Activated naive CD4-positive, alpha-beta T cell treated with anti-CD3 and anti-CD28 coated beads for 36 hours (primary cell): ENCODE results near the gene TMEM132D. TPM values are rescaled to one million over a fixed set of nuclear protein-coding genes. Genes with fewer than 3 reads are reported as not detected.

Experiments
- CTCF ChIA-PET: fragments of 350-600 bp; sonication (Branson Sonifier 250); formaldehyde crosslinking; loops from one replicate; lab custom pipeline; 2021; ENCODE audit warnings: antibody characterized with exemption; lab: Charles Lee
- DNase-seq: peaks from one replicate; pipeline ENCODE4 v3.0.0-alpha.2; 2020
- H3K27ac Mint-ChIP-seq: one replicate; pipeline ENCODE4 v1.8.0; 2021; ENCODE audit warnings: mild to moderate bottlenecking, mixed read lengths
- H3K27me3 Mint-ChIP-seq: one replicate; pipeline ENCODE4 v1.8.0; 2021; ENCODE audit warnings: low read depth, mixed read lengths
- H3K36me3 Mint-ChIP-seq: one replicate; pipeline ENCODE4 v1.8.0; 2021; ENCODE audit warnings: low read depth, mixed read lengths
- H3K4me1 Mint-ChIP-seq: one replicate; pipeline ENCODE4 v1.8.0; 2021; ENCODE audit warnings: low read depth, mixed read lengths
- H3K4me3 Mint-ChIP-seq: one replicate; pipeline ENCODE4 v1.8.0; 2021; ENCODE audit warnings: mild to moderate bottlenecking, moderate library complexity, mixed read lengths
- H3K9me3 Mint-ChIP-seq: one replicate; pipeline ENCODE4 v1.8.0; 2021; ENCODE audit warnings: mixed read lengths
- intact Hi-C: fragments of 100-400 bp; cut with micrococcal nuclease; formaldehyde crosslinking; loops from one replicate; pipeline ENCODE4 v1.15.1; 2023
- total RNA-seq, 2 experiments: library from RNA; stranded (reverse); gene quantifications; one replicate each; pipeline ENCODE4 v1.2.3, GENCODE V29; 2021

Gene TMEM132D
- total RNA-seq, 2 experiments from 2014 or later: not detected

GRCh38 chr12:129351481-129351880 is 552.3 kb downstream of the TMEM132D start:
- intact Hi-C loops: no loop called here
- H3K9me3 Mint-ChIP-seq: no peaks in the 10 kb centered on the region
- CTCF ChIA-PET: no interaction called here
- no peak overlapping the region for H3K4me3 Mint-ChIP-seq
- DNase-seq: no peak
- H3K36me3 Mint-ChIP-seq: no peaks in the 10 kb centered on the region
- no peak overlapping the region for H3K27ac Mint-ChIP-seq
- no peaks in the 10 kb centered on the region for H3K4me1 Mint-ChIP-seq
- no peaks in the 10 kb centered on the region for H3K27me3 Mint-ChIP-seq

GRCh38 chr12:129339336-129339735 is 564.5 kb downstream of the TMEM132D start:
- no peak for DNase-seq
- Mint-ChIP-seq H3K36me3 (no peaks in the 10 kb centered on the region), H3K27me3 (no peaks in the 10 kb centered on the region), H3K9me3 (peaks cover 15% of the 10 kb centered on the region), H3K4me3 (no peak overlapping the region), H3K4me1 (no peaks in the 10 kb centered on the region), H3K27ac (no peak overlapping the region)
- CTCF ChIA-PET: interaction anchor here (0.8 kb wide), 1 partner anchor 561 kb away, joined by 3 read pairs; no protein-coding TSS in a partner anchor
- intact Hi-C loops: no loop called here

- H3K4me1 Mint-ChIP-seq: no peaks in the 10 kb centered on the region
- peaks cover 13% of the 10 kb centered on the region for H3K9me3 Mint-ChIP-seq
Measured at GRCh38 chr12:129337413-129337812, 566.4 kb downstream of the TMEM132D start.

DNA sequence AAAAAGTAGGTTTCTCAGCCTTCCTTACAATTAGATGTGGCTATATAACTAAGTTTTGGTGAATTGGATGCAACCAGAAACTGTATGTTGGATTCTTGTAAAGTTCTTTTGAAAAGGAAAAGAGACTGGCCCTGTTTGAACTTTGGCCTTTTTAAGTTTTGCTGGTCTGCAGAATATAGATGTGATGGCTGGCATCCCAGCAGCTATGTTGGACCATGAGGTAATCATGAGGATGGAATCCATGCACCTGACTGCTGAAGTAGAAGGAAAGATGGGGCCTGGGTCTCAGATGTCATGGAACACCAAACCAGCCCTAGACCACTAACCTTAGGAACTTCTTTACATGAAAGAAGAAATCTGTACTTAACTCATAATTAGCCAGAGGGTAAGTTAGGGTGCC is 568.1 kb downstream of the TMEM132D start:
- intact Hi-C loops: no loop called here
- Mint-ChIP-seq H3K4me1 (no peaks in the 10 kb centered on the region), H3K27ac (no peak overlapping the region), H3K4me3 (no peak overlapping the region), H3K9me3 (peaks cover 13% of the 10 kb centered on the region), H3K27me3 (no peaks in the 10 kb centered on the region), H3K36me3 (no peaks in the 10 kb centered on the region)
- CTCF ChIA-PET: no interaction called here
- DNase-seq: no peak

More at GRCh38 chr12:129337413-129337812, 566.4 kb downstream of the TMEM132D start:
- Mint-ChIP-seq H3K36me3 (no peaks in the 10 kb centered on the region), H3K4me3 (no peak overlapping the region), H3K27me3 (no peaks in the 10 kb centered on the region), H3K27ac (no peak overlapping the region)
- CTCF ChIA-PET: no interaction called here
- DNase-seq: no peak
- intact Hi-C loops: no loop called here

DNA sequence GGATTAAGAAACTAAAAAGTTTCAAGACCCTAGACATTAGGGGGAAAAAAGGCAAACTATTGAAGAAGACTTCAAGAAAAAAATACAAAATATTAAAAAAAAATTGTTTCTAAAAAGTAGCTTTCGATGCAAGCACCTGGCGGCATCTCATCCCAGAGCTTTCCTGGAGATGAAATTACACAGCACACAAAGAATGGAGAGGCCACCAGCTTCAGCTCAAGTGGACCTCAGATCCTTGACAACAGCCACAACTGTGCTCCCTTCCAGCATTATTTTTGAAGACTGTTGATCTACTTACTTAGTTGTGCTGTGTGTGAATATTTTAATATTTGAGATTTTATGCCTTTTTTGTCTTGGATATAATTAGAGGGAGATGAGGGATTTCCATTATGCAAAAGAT is 571.5 kb downstream of the TMEM132D start:
- no peak for DNase-seq
- Mint-ChIP-seq H3K27ac (no peak overlapping the region), H3K4me1 (no peaks in the 10 kb centered on the region), H3K4me3 (no peak overlapping the region), H3K36me3 (no peaks in the 10 kb centered on the region), H3K9me3 (peaks cover 12% of the 10 kb centered on the region), H3K27me3 (no peaks in the 10 kb centered on the region)
- CTCF ChIA-PET: no interaction called here
- intact Hi-C loops: no loop called here

DNA sequence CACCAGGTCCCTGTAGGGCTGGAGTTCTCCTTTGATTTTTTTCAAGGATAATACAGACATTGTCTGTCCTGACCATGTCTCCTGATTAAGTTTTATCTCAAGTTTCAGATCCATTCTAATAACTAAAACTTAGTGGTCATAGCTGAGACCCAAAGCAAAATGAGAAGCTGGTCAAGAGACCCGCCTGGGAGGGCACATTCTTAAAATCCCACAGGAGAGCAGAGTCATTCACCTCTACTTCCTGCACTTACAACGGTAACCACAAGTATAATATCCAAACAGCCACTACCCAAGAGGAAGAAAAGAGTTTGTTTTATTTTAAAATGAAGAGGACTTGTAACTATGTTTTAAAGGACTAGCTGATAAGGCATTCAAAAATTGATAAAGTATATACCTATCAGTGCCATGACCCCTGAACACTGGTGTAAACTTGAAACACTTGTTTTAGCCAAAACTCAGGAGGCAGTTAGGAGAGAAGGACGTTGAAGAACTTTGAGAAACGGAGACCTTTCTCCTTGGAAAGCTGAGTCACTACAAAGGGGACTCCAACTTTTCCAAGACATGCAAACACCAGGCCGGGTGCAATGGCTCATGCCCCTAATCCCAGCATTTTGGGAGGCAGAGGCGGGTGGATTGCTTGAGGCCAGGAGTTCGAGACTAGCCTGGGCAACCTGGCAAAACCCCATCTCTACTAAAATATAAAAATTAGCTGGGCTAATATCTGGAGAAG is 572.3 kb downstream of the TMEM132D start:
- no peak overlapping the region for H3K4me3 Mint-ChIP-seq
- no peaks in the 10 kb centered on the region for H3K36me3 Mint-ChIP-seq
- no peaks in the 10 kb centered on the region for H3K4me1 Mint-ChIP-seq
- CTCF ChIA-PET: no interaction called here
- no peak overlapping the region for H3K27ac Mint-ChIP-seq
- H3K27me3 Mint-ChIP-seq: no peaks in the 10 kb centered on the region
- H3K9me3 Mint-ChIP-seq: peaks cover 11% of the 10 kb centered on the region
- no peak for DNase-seq
- intact Hi-C loops: no loop called here

- CTCF ChIA-PET: no interaction called here
- Mint-ChIP-seq H3K9me3 (peaks cover 2% of the 10 kb centered on the region), H3K36me3 (no peaks in the 10 kb centered on the region), H3K4me1 (no peaks in the 10 kb centered on the region), H3K4me3 (no peak overlapping the region), H3K27me3 (no peaks in the 10 kb centered on the region), H3K27ac (no peak overlapping the region)
- no peak for DNase-seq
- intact Hi-C loops: no loop called here
Measured at GRCh38 chr12:129328235-129328634, 575.6 kb downstream of the TMEM132D start.

DNA sequence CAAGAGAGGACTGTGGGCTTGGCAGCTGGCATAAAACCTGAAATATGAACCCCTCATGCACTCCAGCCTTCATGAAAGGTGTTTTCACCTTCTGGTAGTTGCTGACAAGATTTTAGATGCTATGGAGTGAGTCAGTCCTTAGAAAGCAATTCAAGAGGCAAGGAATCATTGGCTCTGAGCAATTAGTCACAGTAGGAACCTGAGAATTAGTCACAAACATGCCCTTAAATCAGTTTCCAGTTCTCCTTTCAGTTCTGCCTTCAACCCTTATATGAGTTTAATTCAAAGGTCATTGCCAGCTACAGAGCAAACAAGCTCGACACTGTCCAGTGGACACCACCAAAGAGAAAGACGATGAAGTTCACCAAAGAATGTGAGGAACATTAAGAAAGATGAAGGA is 578.3 kb downstream of the TMEM132D start:
- no peaks in the 10 kb centered on the region for H3K4me1 Mint-ChIP-seq
- H3K27me3 Mint-ChIP-seq: no peaks in the 10 kb centered on the region
- peaks cover 2% of the 10 kb centered on the region for H3K9me3 Mint-ChIP-seq
- CTCF ChIA-PET: no interaction called here
- H3K4me3 Mint-ChIP-seq: no peak overlapping the region
- no peak for DNase-seq
- intact Hi-C loops: no loop called here
- no peak overlapping the region for H3K27ac Mint-ChIP-seq
- no peaks in the 10 kb centered on the region for H3K36me3 Mint-ChIP-seq

- CTCF ChIA-PET: no interaction called here
- DNase-seq: no peak
- no peaks in the 10 kb centered on the region for H3K4me1 Mint-ChIP-seq
- no peaks in the 10 kb centered on the region for H3K27me3 Mint-ChIP-seq
- H3K9me3 Mint-ChIP-seq: peaks cover 14% of the 10 kb centered on the region
- H3K36me3 Mint-ChIP-seq: no peaks in the 10 kb centered on the region
- intact Hi-C loops: no loop called here
- H3K4me3 Mint-ChIP-seq: no peak overlapping the region
- no peak overlapping the region for H3K27ac Mint-ChIP-seq
Measured at GRCh38 chr12:129312048-129312447, 591.8 kb downstream of the TMEM132D start.

DNA sequence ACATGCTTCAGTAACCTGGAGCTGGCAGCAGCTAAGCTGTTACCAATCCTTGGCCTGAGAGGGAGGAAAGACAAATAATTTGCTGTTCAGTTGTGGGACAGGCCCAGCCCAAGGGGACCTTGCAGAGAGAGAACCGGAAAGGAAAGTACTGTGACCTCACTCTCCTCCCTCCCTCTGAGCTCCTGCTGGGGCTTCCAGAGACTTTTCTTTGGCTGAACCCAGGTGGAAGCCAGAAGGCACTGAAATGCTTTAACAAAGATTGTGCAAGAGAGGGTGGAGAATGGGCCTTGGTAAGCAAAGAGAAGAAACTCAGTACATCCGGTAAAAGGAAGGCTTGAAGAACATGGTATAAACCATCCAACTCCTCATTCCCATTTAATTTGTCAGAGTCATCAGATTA is 593.5 kb downstream of the TMEM132D start:
- CTCF ChIA-PET: no interaction called here
- no peak for DNase-seq
- Mint-ChIP-seq H3K9me3 (peaks cover 14% of the 10 kb centered on the region), H3K4me3 (no peak overlapping the region), H3K27me3 (no peaks in the 10 kb centered on the region), H3K36me3 (no peaks in the 10 kb centered on the region), H3K4me1 (no peaks in the 10 kb centered on the region), H3K27ac (no peak overlapping the region)
- intact Hi-C loops: no loop called here

- DNase-seq: no peak
- no peaks in the 10 kb centered on the region for H3K36me3 Mint-ChIP-seq
- H3K4me3 Mint-ChIP-seq: no peak overlapping the region
- H3K27ac Mint-ChIP-seq: no peak overlapping the region
- CTCF ChIA-PET: no interaction called here
- H3K27me3 Mint-ChIP-seq: no peaks in the 10 kb centered on the region
- H3K9me3 Mint-ChIP-seq: peaks cover 7% of the 10 kb centered on the region
- no peaks in the 10 kb centered on the region for H3K4me1 Mint-ChIP-seq
- intact Hi-C loops: no loop called here
Measured at GRCh38 chr12:129305851-129306250, 598.0 kb downstream of the TMEM132D start.

- H3K4me3 Mint-ChIP-seq: no peak overlapping the region
- H3K27me3 Mint-ChIP-seq: no peaks in the 10 kb centered on the region
- H3K9me3 Mint-ChIP-seq: peaks cover 8% of the 10 kb centered on the region
- intact Hi-C loops: no loop called here
- no peaks in the 10 kb centered on the region for H3K4me1 Mint-ChIP-seq
- DNase-seq: no peak
- H3K36me3 Mint-ChIP-seq: no peaks in the 10 kb centered on the region
- no peak overlapping the region for H3K27ac Mint-ChIP-seq
- CTCF ChIA-PET: no interaction called here
Measured at GRCh38 chr12:129304529-129304928, 599.3 kb downstream of the TMEM132D start.

DNA sequence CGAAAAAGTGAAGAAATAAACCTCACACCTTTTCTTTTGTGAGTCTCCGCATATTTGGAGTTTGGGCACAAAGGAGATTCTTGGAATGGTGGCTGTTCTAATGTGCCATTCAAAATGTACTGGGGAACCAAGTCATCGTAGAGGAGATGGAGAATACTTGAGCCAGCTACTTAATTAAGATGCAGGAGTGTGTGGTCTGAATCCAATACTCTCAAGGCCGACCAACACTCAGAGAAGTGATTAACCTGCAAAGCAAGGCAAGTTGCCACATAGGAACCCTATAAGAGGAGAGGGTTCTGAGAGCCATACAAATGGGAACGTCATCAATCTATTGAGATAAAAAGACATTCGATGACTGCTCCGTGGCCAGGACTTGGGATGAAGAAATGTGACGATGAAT is 603.8 kb downstream of the TMEM132D start:
- intact Hi-C loops: no loop called here
- H3K36me3 Mint-ChIP-seq: peaks cover 2% of the 10 kb centered on the region
- H3K27ac Mint-ChIP-seq: no peak overlapping the region
- no peak overlapping the region for H3K4me3 Mint-ChIP-seq
- H3K4me1 Mint-ChIP-seq: no peaks in the 10 kb centered on the region
- DNase-seq: no peak
- no peaks in the 10 kb centered on the region for H3K27me3 Mint-ChIP-seq
- H3K9me3 Mint-ChIP-seq: peaks cover 13% of the 10 kb centered on the region
- CTCF ChIA-PET: interaction anchor here (0.6 kb wide), 1 partner anchor 1052 kb away, joined by 3 read pairs; no protein-coding TSS in a partner anchor
